SU-DHL-6 (cell line): ENCODE measurements around the gene CCDC142.

Experiments used
- H2AFZ ChIP-seq: fragments of 200-600 bp; sonication (generic); 2 replicates; pipeline ENCODE4 v1.6.1; 2014; ENCODE audit warnings: low read depth, mild to moderate bottlenecking, moderate library complexity, mixed read lengths, antibody characterized with exemption, low read length; ENCODE audit not compliant: severe bottlenecking
- H3F3A ChIP-seq: fragments of 200-600 bp; shearing (Covaris generic); 2 replicates; pipeline ENCODE4 v1.6.0; 2016; ENCODE audit warnings: antibody characterized with exemption, mild to moderate bottlenecking; ENCODE audit not compliant: insufficient read depth
- H3K27ac ChIP-seq: fragments of 200-600 bp; sonication (generic); 2 replicates; pipeline ENCODE4 v1.5.1; 2016; ENCODE audit warnings: low read depth, mild to moderate bottlenecking, low read length, moderate library complexity, mixed read lengths
- H3K27me3 ChIP-seq: fragments of 200-600 bp; sonication (generic), shearing (Covaris generic); 2 replicates; pipeline ENCODE4 v1.6.0; 2014; ENCODE audit warnings: mild to moderate bottlenecking, low read length
- H3K36me3 ChIP-seq: fragments of 200-600 bp; sonication (generic); 2 replicates; pipeline ENCODE4 v1.6.1; 2014; ENCODE audit warnings: mild to moderate bottlenecking, low read length, mixed read lengths
- H3K4me2 ChIP-seq: fragments of 300-600, 200-600 bp; shearing (Covaris generic), sonication (generic); 2 replicates; pipeline ENCODE4 v1.6.0; 2014; ENCODE audit warnings: low read length, low read depth, mild to moderate bottlenecking; ENCODE audit not compliant: poor library complexity, severe bottlenecking
- H3K4me3 ChIP-seq: fragments of 200-600 bp; sonication (generic); 2 replicates; pipeline ENCODE4 v1.5.1; 2014; ENCODE audit warnings: antibody characterized with exemption, low read length, mild to moderate bottlenecking, mixed read lengths; ENCODE audit not compliant: insufficient read depth, poor library complexity, severe bottlenecking
- H3K79me2 ChIP-seq: fragments of 200-600 bp; sonication (generic); 2 replicates; pipeline ENCODE4 v1.6.1; 2014; ENCODE audit warnings: mild to moderate bottlenecking, low read length, moderate library complexity; ENCODE audit not compliant: insufficient read depth
- H3K9ac ChIP-seq: fragments of 200-600 bp; sonication (generic); 2 replicates; pipeline ENCODE4 v1.7.0; 2014; ENCODE audit warnings: mild to moderate bottlenecking, low read length
- H3K9me2 ChIP-seq: fragments of 200-600 bp; sonication (generic); replicated peaks from 2 replicates; pipeline ENCODE4 v1.6.1; 2014; ENCODE audit warnings: low read length; ENCODE audit not compliant: insufficient read depth
- H3K9me3 ChIP-seq: fragments of 200-600 bp; sonication (generic); 2 replicates; pipeline ENCODE4 v1.6.1; 2014; ENCODE audit warnings: low read length, mixed read lengths; ENCODE audit not compliant: insufficient read depth
- H4K20me1 ChIP-seq: fragments of 200-600 bp; sonication (generic); 2 replicates; pipeline ENCODE4 v1.6.1; 2014; ENCODE audit warnings: low read depth, mild to moderate bottlenecking, antibody characterized with exemption, low read length, moderate library complexity, mixed read lengths
- EZH2phosphoT487 ChIP-seq: fragments of 200-600 bp; sonication (generic), shearing (Covaris generic); conservative IDR thresholded peaks from 2 replicates; pipeline ENCODE4 v1.6.1; 2018; ENCODE audit warnings: mild to moderate bottlenecking, antibody characterized with exemption, low read length, moderate library complexity, mixed read lengths
- TF ChIP-seq, protein P1 (sequence below): fragments of 200-600 bp; sonication (generic); IDR thresholded peaks from one replicate; pipeline ENCODE4 v1.5.1; 2017; ENCODE audit warnings: antibody characterized with exemption, mild to moderate bottlenecking, low read length, moderate library complexity; ENCODE audit not compliant: insufficient read depth, poor library complexity, severe bottlenecking

The CCDC142 gene

DNA sequence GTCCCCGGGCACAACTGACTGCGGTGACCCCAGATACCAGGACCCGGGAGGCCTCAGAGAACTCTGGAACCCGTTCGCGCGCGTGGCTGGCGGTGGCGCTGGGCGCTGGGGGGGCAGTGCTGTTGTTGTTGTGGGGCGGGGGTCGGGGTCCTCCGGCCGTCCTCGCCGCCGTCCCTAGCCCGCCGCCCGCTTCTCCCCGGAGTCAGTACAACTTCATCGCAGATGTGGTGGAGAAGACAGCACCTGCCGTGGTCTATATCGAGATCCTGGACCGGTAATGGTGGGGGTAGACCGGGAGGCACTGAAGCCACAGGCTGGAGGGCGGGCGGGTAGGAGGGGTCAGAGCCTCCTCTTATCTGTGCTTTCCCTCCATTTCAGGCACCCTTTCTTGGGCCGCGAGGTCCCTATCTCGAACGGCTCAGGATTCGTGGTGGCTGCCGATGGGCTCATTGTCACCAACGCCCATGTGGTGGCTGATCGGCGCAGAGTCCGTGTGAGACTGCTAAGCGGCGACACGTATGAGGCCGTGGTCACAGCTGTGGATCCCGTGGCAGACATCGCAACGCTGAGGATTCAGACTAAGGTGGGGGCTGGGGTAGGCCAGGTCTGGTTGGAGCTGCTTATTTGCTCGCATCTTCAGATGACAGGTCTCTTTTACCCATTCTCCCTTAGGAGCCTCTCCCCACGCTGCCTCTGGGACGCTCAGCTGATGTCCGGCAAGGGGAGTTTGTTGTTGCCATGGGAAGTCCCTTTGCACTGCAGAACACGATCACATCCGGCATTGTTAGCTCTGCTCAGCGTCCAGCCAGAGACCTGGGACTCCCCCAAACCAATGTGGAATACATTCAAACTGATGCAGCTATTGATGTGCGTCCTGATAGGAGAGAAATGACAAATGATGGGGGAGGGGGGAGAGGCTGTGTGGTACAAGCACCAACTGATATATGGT is 47.7 kb upstream of the CCDC142 start:
- Histone ChIP-seq H3K9me3 (no peaks in the 10 kb centered on the region), H3K9me2 (no peaks in the 10 kb centered on the region), H2AFZ (peak overlapping the region; percentile 38), H3K4me3 (peak overlapping the region; percentile 81), H3K4me2 (peak overlapping the region; percentile 83), H3K27ac (peak overlapping the region; percentile 67), H3K79me2 (peaks cover 23% of the 10 kb centered on the region), H3F3A (peaks cover 10% of the 10 kb centered on the region; the same call in 1 of the 2 replicates), H3K36me3 (peaks cover 11% of the 10 kb centered on the region), H3K27me3 (no peaks in the 10 kb centered on the region), H4K20me1 (no peaks in the 10 kb centered on the region), H3K9ac (peak overlapping the region; percentile 89)
- TF ChIP-seq EZH2phosphoT487, result no peak
- TF ChIP-seq, protein P1, sequence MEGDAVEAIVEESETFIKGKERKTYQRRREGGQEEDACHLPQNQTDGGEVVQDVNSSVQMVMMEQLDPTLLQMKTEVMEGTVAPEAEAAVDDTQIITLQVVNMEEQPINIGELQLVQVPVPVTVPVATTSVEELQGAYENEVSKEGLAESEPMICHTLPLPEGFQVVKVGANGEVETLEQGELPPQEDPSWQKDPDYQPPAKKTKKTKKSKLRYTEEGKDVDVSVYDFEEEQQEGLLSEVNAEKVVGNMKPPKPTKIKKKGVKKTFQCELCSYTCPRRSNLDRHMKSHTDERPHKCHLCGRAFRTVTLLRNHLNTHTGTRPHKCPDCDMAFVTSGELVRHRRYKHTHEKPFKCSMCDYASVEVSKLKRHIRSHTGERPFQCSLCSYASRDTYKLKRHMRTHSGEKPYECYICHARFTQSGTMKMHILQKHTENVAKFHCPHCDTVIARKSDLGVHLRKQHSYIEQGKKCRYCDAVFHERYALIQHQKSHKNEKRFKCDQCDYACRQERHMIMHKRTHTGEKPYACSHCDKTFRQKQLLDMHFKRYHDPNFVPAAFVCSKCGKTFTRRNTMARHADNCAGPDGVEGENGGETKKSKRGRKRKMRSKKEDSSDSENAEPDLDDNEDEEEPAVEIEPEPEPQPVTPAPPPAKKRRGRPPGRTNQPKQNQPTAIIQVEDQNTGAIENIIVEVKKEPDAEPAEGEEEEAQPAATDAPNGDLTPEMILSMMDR, result no peak

GRCh38 chr2:74529357-74530238 is 46.8 kb upstream of the CCDC142 start, which contains the start of the genes AUP1 and HTRA2:
TSS of gene AUP1 (minus strand) at chr2:74529706. CDS start at chr2:74529629, 77 bp downstream.
TSS of gene HTRA2 (plus strand) at chr2:74529933. CDS start at chr2:74530007, 74 bp downstream.
- no peaks in the 10 kb centered on the region for H3K9me2 ChIP-seq
- no peaks in the 10 kb centered on the region for H4K20me1 ChIP-seq
- peaks cover 11% of the 10 kb centered on the region for H3K36me3 ChIP-seq
- peak within 1 kb of the TSS; percentile 38 for H2AFZ ChIP-seq
- H3F3A ChIP-seq, result peaks cover 10% of the 10 kb centered on the region; the same call in 1 of the 2 replicates
- no peak for TF ChIP-seq EZH2phosphoT487
- TF ChIP-seq, protein P1, result no peak
- H3K4me3 ChIP-seq, result peak within 1 kb of the TSS; percentile 81
- peak within 1 kb of the TSS; percentile 83 for H3K4me2 ChIP-seq
- no peaks in the 10 kb centered on the region for H3K9me3 ChIP-seq
- peak within 1 kb of the TSS; percentile 67 for H3K27ac ChIP-seq
- peak within 1 kb of the TSS; percentile 89 for H3K9ac ChIP-seq
- H3K27me3 ChIP-seq, result no peaks in the 10 kb centered on the region
- H3K79me2 ChIP-seq, result peaks cover 23% of the 10 kb centered on the region

DNA sequence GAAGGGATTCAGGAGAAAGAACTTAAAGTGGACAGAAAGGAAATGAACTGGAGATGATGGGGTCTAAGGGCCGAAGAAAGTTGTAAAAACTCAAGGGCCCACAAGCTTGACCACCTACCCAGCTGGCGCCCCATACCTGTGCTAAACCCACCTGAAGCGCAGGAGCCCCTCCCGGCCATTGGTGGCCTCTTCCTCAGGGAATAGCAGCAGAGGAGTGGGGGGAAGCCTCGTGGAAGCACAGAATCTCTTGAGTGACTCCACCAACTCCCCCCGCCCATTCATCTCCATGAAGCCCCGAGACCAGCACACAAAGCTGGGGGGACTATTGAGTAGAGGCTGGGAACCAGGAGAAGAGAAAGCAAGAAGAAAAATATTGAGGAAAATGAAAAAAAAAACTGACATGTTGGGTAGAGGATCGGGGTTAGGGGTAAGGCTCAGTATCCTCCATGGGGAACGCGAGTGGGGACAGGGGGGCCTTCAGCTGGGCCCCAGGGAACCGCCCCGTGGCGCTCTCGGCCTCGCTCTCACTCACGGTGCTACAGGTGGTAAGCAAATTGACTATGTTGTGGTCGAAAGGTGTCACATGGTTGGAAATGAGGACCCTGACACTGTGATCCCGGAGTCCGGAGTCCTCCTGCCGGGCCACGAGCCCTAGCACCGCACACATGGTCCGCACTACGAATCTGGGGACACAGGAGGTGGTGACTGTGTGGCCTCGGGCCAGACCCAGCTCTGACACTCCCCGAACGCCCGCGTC is 46.0 kb upstream of the CCDC142 start:
- H3K27ac ChIP-seq, result peak overlapping the region; percentile 67
- peaks cover 11% of the 10 kb centered on the region for H3K36me3 ChIP-seq
- H3K9me2 ChIP-seq, result no peaks in the 10 kb centered on the region
- TF ChIP-seq, protein P1, result no peak
- no peak for TF ChIP-seq EZH2phosphoT487
- H3K9me3 ChIP-seq, result no peaks in the 10 kb centered on the region
- H3K79me2 ChIP-seq, result peaks cover 23% of the 10 kb centered on the region
- no peaks in the 10 kb centered on the region for H4K20me1 ChIP-seq
- peak overlapping the region; percentile 38 for H2AFZ ChIP-seq
- H3K27me3 ChIP-seq, result no peaks in the 10 kb centered on the region
- peak overlapping the region; percentile 83 for H3K4me2 ChIP-seq
- H3K9ac ChIP-seq, result peak overlapping the region; percentile 89
- H3K4me3 ChIP-seq, result peak overlapping the region; percentile 81
- H3F3A ChIP-seq, result peaks cover 10% of the 10 kb centered on the region; the same call in 1 of the 2 replicates
